ENCODE measurements around the gene SMAD3.

DNA sequence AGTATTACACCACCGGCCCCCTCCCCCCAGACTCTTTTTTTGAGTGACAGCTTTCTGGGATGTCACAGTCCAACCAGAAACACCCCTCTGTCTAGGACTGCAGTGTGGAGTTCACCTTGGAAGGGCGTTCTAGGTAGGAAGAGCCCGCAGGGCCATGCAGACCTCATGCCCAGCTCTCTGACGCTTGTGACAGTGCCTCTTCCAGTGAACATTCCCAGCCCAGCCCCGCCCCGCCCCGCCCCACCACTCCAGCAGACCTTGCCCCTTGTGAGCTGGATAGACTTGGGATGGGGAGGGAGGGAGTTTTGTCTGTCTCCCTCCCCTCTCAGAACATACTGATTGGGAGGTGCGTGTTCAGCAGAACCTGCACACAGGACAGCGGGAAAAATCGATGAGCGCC lies 125.4 kb downstream of the SMAD3 start:
- TF ChIP-seq CTCF (IDR thresholded peaks at IDR 0.05; ENCODE audit: insufficient read depth, low read length) (no peak), POLR2AphosphoS5 (IDR thresholded peaks at IDR 0.05; ENCODE audit: low read depth) (no peak), REST (IDR thresholded peaks at IDR 0.05; ENCODE audit: insufficient replicate concordance, low read depth) (no peak), GABPA (IDR thresholded peaks at IDR 0.05; ENCODE audit: low read depth) (no peak), SPI1 (IDR thresholded peaks at IDR 0.05; ENCODE audit: borderline replicate concordance, low read depth) (no peak)
